HepG2 (cell line): ENCODE results near the gene RFXANK. TPM values are rescaled to one million over a fixed set of nuclear protein-coding genes. Genes with fewer than 3 reads are reported as not detected.

Source experiments
- CEBPB ChIP-seq: IDR thresholded peaks from 2 replicates; pipeline ENCODE4 v1.6.1; 2011; ENCODE audit warnings: low read depth, low read length, improper control_type of control experiment, borderline replicate concordance
- ERF ChIP-seq: IDR thresholded peaks from 2 replicates; pipeline ENCODE4 v1.6.1; 2018; ENCODE audit warnings: missing biosample characterization, missing genetic modification reagents
- HIVEP1 ChIP-seq: sonication (generic); formaldehyde crosslinking; IDR thresholded peaks from 2 replicates; pipeline ENCODE4 v1.4.0; 2020; ENCODE audit warnings: mild to moderate bottlenecking, missing genetic modification reagents
- HNF4G ChIP-seq, 2 experiments: sonication (generic) in 1 of 2; formaldehyde crosslinking in 1 of 2; IDR thresholded peaks; 2 replicates each; pipeline versions ENCODE4 v1.4.0 to v1.6.1; 2011 to 2020; ENCODE audit warnings: borderline replicate concordance in 2 of 2, low read depth in 2 of 2, mild to moderate bottlenecking in 2 of 2, low read length in 1 of 2, missing genetic modification reagents in 1 of 2, moderate library complexity in 1 of 2
- NFKB2 ChIP-seq: sonication (generic); formaldehyde crosslinking; IDR thresholded peaks from 2 replicates; pipeline ENCODE4 v1.4.0; 2020; ENCODE audit warnings: missing genetic modification reagents, borderline replicate concordance
- NFKBIZ ChIP-seq: IDR thresholded peaks from 2 replicates; pipeline ENCODE4 v1.6.1; 2018; ENCODE audit warnings: missing genetic modification reagents, missing compliant biosample characterization
- STAG1 ChIP-seq: sonication (generic); formaldehyde crosslinking; IDR thresholded peaks from 2 replicates; pipeline ENCODE4 v1.4.0; 2020; ENCODE audit warnings: missing genetic modification reagents
- ZBTB20 ChIP-seq: sonication (generic); formaldehyde crosslinking; IDR thresholded peaks from 2 replicates; pipeline ENCODE4 v1.8.1; 2023; ENCODE audit warnings: missing genetic modification reagents, low read depth, mild to moderate bottlenecking, borderline replicate concordance
- ZFX ChIP-seq: sonication (generic); formaldehyde crosslinking; IDR thresholded peaks from 2 replicates; pipeline ENCODE4 v1.4.0; 2020; ENCODE audit warnings: mild to moderate bottlenecking, low read depth, missing genetic modification reagents, moderate library complexity
- ZNF230 ChIP-seq: sonication (generic); formaldehyde crosslinking; IDR thresholded peaks from 2 replicates; pipeline ENCODE4 v1.4.0; 2020; ENCODE audit warnings: mild to moderate bottlenecking, missing genetic modification reagents
- ZNF326 ChIP-seq: sonication (generic); formaldehyde crosslinking; IDR thresholded peaks from 2 replicates; pipeline ENCODE4 v1.4.0; 2020; ENCODE audit warnings: missing genetic modification reagents, borderline replicate concordance
- ZNF33A ChIP-seq: sonication (generic); formaldehyde crosslinking; IDR thresholded peaks from 2 replicates; pipeline ENCODE4 v1.5.1; 2020; ENCODE audit warnings: missing genetic modification reagents, mild to moderate bottlenecking, moderate library complexity, borderline replicate concordance
- polyA plus RNA-seq, 8 experiments: library from polyadenylated mRNA; depleted of rRNA in 3 of 8; stranded (reverse) in 7 of 8; unstranded in 1 of 8; fragments of >200 nt; fragmentation: Illumina TruSeq in 4 of 8; extraction: Trizol in 4 of 8; gene quantifications; 2 replicates each; pipeline versions ENCODE4 v1.2.1 to v1.2.3, GENCODE V29; 2011 to 2016; ENCODE audit warnings: low read depth in 4 of 8, missing spikeins in 1 of 8, mixed read lengths in 1 of 8; ENCODE audit not compliant: insufficient read depth in 1 of 8
- total RNA-seq, 5 experiments: library from RNA; depleted of rRNA; stranded (reverse); fragments of >200 nt; fragmentation: Illumina TruSeq; extraction: Trizol; gene quantifications; 2 replicates each; pipeline ENCODE4 v1.2.3, GENCODE V29; 2016; ENCODE audit warnings: low read depth in 1 of 5
- TF ChIP-seq, protein P1 (sequence below): sonication (generic); formaldehyde crosslinking; IDR thresholded peaks from 2 replicates; pipeline ENCODE4 v1.5.1; 2020; ENCODE audit warnings: mild to moderate bottlenecking, missing genetic modification reagents, borderline replicate concordance
- TF ChIP-seq, protein P2 (sequence below): sonication (generic); formaldehyde crosslinking; IDR thresholded peaks from 2 replicates; pipeline ENCODE4 v1.4.0; 2020; ENCODE audit warnings: missing genetic modification reagents, mild to moderate bottlenecking, borderline replicate concordance
- TF ChIP-seq, protein P3 (sequence below): sonication (generic); formaldehyde crosslinking; IDR thresholded peaks from 2 replicates; pipeline ENCODE4 v1.4.0; 2020; ENCODE audit warnings: missing genetic modification reagents
- TF ChIP-seq, protein P4 (sequence below): sonication (generic); formaldehyde crosslinking; IDR thresholded peaks from 2 replicates; pipeline ENCODE4 v1.4.0; 2020; ENCODE audit warnings: missing genetic modification reagents
- TF ChIP-seq, protein P5 (sequence below): IDR thresholded peaks from 2 replicates; pipeline ENCODE4 v1.6.1; 2016; ENCODE audit warnings: low read depth, borderline replicate concordance

The RFXANK gene
- total and polyA plus RNA-seq, 2 of the 13 experiments (the other 11 are each of a cell fraction or from before 2014, with no cell fraction given): 49.9 to 80.7 TPM

DNA sequence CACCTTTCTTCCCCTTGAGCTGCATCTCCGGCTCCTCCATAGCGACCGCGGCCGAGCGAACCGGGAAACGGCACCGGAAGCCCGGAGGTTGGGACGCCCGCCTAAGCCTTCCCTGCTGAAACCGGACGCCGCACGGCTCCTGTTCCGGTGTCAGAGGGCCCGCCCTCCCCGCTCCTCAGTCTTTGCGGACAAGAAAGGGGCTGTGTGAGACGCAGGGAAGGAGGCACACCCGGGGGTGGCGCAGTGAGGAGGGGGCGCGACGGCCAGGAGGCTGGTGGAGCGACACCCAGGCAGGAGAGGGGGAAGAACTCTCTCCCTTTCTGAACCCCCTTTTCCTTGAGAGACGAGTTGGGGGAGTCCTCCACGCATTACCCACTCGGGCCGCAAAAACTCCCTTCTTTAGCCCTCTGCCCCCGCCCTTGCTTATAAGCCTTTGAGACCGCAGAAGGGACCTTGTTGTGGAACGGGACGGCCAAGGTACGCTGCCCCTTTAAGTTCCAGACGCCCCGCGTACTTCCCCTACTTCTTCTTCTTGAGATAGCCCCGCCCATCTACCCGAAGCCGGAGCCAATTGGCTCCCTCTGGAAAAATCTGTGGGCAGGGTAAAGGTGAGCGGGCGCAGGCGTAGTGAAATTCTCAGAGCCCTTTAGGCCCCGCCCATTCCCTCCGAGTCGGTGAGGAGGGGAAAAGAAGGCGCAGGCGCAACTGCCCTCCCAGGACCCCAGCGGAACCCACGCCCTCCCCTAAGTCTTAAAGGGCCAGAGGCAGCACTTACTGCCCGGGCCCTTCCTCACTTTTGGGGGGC lies at the start of gene RFXANK, which contains the start of gene BORCS8 (continued):
- TF ChIP-seq, protein P1, sequence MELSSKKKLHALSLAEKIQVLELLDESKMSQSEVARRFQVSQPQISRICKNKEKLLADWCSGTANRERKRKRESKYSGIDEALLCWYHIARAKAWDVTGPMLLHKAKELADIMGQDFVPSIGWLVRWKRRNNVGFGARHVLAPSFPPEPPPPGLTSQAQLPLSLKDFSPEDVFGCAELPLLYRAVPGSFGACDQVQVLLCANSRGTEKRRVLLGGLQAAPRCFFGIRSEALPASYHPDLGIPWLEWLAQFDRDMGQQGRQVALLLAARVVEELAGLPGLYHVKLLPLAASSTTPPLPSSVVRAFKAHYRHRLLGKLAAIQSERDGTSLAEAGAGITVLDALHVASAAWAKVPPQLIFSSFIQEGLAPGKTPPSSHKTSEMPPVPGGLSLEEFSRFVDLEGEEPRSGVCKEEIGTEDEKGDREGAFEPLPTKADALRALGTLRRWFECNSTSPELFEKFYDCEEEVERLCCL: no peak
- TF ChIP-seq HNF4G (IDR thresholded peaks at IDR 0.05; ENCODE audit: borderline replicate concordance, low read depth, low read length): no peak
- no peak for TF ChIP-seq HNF4G (CRISPR knock-in tag; IDR thresholded peaks at IDR 0.05; ENCODE audit: borderline replicate concordance, low read depth)
- TF ChIP-seq HIVEP1 (CRISPR knock-in tag): peak; percentile 64; the same call in 1 of the 2 replicates
- TF ChIP-seq, protein P2, sequence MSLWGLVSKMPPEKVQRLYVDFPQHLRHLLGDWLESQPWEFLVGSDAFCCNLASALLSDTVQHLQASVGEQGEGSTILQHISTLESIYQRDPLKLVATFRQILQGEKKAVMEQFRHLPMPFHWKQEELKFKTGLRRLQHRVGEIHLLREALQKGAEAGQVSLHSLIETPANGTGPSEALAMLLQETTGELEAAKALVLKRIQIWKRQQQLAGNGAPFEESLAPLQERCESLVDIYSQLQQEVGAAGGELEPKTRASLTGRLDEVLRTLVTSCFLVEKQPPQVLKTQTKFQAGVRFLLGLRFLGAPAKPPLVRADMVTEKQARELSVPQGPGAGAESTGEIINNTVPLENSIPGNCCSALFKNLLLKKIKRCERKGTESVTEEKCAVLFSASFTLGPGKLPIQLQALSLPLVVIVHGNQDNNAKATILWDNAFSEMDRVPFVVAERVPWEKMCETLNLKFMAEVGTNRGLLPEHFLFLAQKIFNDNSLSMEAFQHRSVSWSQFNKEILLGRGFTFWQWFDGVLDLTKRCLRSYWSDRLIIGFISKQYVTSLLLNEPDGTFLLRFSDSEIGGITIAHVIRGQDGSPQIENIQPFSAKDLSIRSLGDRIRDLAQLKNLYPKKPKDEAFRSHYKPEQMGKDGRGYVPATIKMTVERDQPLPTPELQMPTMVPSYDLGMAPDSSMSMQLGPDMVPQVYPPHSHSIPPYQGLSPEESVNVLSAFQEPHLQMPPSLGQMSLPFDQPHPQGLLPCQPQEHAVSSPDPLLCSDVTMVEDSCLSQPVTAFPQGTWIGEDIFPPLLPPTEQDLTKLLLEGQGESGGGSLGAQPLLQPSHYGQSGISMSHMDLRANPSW (CRISPR knock-in tag): 0 out of 2 replicates have a peak, but pooled peaks have one; percentile 62
- TF ChIP-seq ZNF33A: no peak
- TF ChIP-seq CEBPB: no peak
- no peak for TF ChIP-seq ZBTB20 (CRISPR knock-in tag)
- TF ChIP-seq, protein P3, sequence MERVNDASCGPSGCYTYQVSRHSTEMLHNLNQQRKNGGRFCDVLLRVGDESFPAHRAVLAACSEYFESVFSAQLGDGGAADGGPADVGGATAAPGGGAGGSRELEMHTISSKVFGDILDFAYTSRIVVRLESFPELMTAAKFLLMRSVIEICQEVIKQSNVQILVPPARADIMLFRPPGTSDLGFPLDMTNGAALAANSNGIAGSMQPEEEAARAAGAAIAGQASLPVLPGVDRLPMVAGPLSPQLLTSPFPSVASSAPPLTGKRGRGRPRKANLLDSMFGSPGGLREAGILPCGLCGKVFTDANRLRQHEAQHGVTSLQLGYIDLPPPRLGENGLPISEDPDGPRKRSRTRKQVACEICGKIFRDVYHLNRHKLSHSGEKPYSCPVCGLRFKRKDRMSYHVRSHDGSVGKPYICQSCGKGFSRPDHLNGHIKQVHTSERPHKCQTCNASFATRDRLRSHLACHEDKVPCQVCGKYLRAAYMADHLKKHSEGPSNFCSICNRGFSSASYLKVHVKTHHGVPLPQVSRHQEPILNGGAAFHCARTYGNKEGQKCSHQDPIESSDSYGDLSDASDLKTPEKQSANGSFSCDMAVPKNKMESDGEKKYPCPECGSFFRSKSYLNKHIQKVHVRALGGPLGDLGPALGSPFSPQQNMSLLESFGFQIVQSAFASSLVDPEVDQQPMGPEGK: peak; percentile 69
- 0 out of 2 replicates have a peak, but pooled peaks have one; percentile 24 for TF ChIP-seq NFKB2 (CRISPR knock-in tag)
- 0 out of 2 replicates have a peak, but pooled peaks have one; percentile 0 for TF ChIP-seq STAG1 (CRISPR knock-in tag)
- TF ChIP-seq ZFX (CRISPR knock-in tag): peak; percentile 77
- TF ChIP-seq, protein P4, sequence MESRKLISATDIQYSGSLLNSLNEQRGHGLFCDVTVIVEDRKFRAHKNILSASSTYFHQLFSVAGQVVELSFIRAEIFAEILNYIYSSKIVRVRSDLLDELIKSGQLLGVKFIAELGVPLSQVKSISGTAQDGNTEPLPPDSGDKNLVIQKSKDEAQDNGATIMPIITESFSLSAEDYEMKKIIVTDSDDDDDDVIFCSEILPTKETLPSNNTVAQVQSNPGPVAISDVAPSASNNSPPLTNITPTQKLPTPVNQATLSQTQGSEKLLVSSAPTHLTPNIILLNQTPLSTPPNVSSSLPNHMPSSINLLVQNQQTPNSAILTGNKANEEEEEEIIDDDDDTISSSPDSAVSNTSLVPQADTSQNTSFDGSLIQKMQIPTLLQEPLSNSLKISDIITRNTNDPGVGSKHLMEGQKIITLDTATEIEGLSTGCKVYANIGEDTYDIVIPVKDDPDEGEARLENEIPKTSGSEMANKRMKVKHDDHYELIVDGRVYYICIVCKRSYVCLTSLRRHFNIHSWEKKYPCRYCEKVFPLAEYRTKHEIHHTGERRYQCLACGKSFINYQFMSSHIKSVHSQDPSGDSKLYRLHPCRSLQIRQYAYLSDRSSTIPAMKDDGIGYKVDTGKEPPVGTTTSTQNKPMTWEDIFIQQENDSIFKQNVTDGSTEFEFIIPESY (CRISPR knock-in tag): peak; percentile 50; the same call in 1 of the 2 replicates
- TF ChIP-seq, protein P5, sequence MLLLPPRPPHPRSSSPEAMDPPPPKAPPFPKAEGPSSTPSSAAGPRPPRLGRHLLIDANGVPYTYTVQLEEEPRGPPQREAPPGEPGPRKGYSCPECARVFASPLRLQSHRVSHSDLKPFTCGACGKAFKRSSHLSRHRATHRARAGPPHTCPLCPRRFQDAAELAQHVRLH (CRISPR knock-in tag): peak; percentile 95
- TF ChIP-seq NFKBIZ (CRISPR knock-in tag): peak; percentile 76; the same call in 1 of the 2 replicates
- peak; percentile 28; the same call in 1 of the 2 replicates for TF ChIP-seq ZNF230
- TF ChIP-seq ERF (CRISPR knock-in tag): peak; percentile 83
- TF ChIP-seq ZNF326 (CRISPR knock-in tag): no peak
